ENCODE results near the gene EML4.
"Not testable (repeated sequence)": the region's sequence is repeated elsewhere in the genome, so short reads cannot be mapped to it uniquely, and the experiment has no call there.

EML4 gene

GRCh38 chr2:42169100-42169873 lies at the start of gene EML4:
TSS of gene EML4 (plus strand) at chr2:42169353. CDS start at chr2:42169612, 259 bp downstream.
- Mint-ChIP-seq H3K27ac (no peak within 1 kb of the TSS), H3K4me3 (no peak within 1 kb of the TSS), H3K36me3 (peaks cover 6% of the 10 kb centered on the region), H3K4me1 (peaks cover 10% of the 10 kb centered on the region), H3K9me3 (no peaks in the 10 kb centered on the region)
- ATAC-seq (peak; percentile 91), DNase-seq (ENCODE audit: low spot score in 2 of 2) (peak; percentile 98)

DNA sequence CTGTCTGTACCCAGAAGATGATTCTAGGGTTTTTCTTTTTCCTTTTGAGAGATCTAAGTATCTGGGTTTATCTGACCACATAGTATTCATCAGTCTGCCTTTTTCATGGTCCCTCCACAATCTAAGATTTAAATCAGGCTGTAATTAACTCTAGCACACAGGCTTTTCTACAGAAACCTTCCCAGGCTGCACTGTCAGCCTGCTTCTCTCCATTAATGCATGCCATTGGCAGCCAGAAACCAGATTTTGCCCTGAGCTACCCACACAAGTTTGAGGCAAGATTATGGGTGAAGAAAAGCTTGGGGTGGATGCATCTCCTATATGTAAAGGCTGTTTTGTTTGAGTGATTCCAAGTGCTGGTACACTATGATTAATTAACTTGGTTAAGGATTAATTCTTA lies 45.7 kb upstream of the EML4 start:
- DNase-seq (ENCODE audit: low spot score in 2 of 2) (no peak), ATAC-seq (no peak)
- Mint-ChIP-seq H3K4me1 (peaks cover 52% of the 10 kb centered on the region), H3K27ac (peak overlapping the region; percentile 55), H3K9me3 (peaks cover 3% of the 10 kb centered on the region), H3K36me3 (no peaks in the 10 kb centered on the region), H3K4me3 (peak overlapping the region; percentile 34)

- Mint-ChIP-seq H3K9me3 (peaks cover 3% of the 10 kb centered on the region), H3K27ac (peak overlapping the region; percentile 55), H3K4me3 (peak overlapping the region; percentile 34), H3K4me1 (peaks cover 54% of the 10 kb centered on the region), H3K36me3 (no peaks in the 10 kb centered on the region)
- ATAC-seq, result peak; percentile 88
- DNase-seq (ENCODE audit: low spot score in 2 of 2), result no peak
Measured at GRCh38 chr2:42124011-42124785, 45.0 kb upstream of the EML4 start.

DNA sequence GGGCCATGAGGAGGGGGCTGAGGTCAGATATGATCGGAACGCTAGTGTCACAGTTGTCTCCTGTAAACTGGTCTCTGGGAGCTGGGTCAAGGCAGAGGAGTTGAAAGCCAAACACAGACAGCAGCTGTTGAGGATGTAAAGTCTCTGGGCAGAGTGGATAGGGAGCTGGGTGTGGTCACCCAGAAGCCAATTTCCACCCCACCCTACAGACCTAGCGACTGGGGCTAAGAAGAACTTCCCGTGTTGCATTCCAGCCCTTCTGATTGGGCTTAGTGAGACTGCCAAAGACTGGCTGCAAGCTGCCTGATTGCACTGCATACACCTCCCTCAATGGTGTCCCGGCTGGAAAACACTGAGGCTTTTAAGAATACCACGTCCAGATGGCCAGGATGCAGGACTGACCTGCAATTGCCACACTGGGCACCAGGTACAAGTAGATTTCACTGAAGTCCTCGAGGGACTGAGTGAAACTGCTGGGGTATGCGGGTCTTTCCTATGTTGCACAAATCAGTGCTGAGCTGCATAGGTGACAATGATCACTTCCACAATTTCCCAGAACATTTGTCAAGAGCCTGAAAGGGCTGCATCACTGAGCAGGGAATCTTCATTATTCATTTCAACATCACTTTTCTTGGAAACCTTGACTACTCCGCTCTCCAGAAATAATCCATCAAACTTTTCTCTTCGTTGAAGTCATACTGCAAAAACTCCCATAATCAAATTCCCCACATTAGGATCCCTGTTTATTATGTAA lies 43.1 kb upstream of the EML4 start:
- peak overlapping the region; percentile 57 for H3K4me3 Mint-ChIP-seq
- peaks cover 3% of the 10 kb centered on the region for H3K9me3 Mint-ChIP-seq
- DNase-seq (ENCODE audit: low spot score in 2 of 2), result no peak
- H3K36me3 Mint-ChIP-seq, result no peaks in the 10 kb centered on the region
- peaks cover 70% of the 10 kb centered on the region for H3K4me1 Mint-ChIP-seq
- H3K27ac Mint-ChIP-seq, result peak overlapping the region; percentile 87
- ATAC-seq, result no peak

GRCh38 chr2:42126873-42127272 lies 42.3 kb upstream of the EML4 start:
- not testable (repeated sequence) for ATAC-seq; H3K36me3 Mint-ChIP-seq; DNase-seq (ENCODE audit: low spot score in 2 of 2); H3K9me3 Mint-ChIP-seq
- Mint-ChIP-seq H3K4me1 (peaks cover 66% of the 10 kb centered on the region), H3K27ac (peak overlapping the region; percentile 87), H3K4me3 (peak overlapping the region; percentile 57)

- peaks cover 74% of the 10 kb centered on the region for H3K4me1 Mint-ChIP-seq
- H3K9me3 Mint-ChIP-seq, result no peaks in the 10 kb centered on the region
- DNase-seq (ENCODE audit: low spot score in 2 of 2) (no peak), ATAC-seq (peak; percentile 14)
- peak overlapping the region; percentile 57 for H3K4me3 Mint-ChIP-seq
- H3K27ac Mint-ChIP-seq, result peak overlapping the region; percentile 87
- no peaks in the 10 kb centered on the region for H3K36me3 Mint-ChIP-seq
Measured at GRCh38 chr2:42127425-42128424, 41.4 kb upstream of the EML4 start.

- Mint-ChIP-seq H3K4me3 (peak overlapping the region; percentile 57), H3K36me3 (no peaks in the 10 kb centered on the region), H3K4me1 (peaks cover 77% of the 10 kb centered on the region), H3K9me3 (no peaks in the 10 kb centered on the region), H3K27ac (peak overlapping the region; percentile 87)
- ATAC-seq (no peak), DNase-seq (ENCODE audit: low spot score in 2 of 2) (no peak)
Measured at GRCh38 chr2:42128721-42129486, 40.2 kb upstream of the EML4 start.

DNA sequence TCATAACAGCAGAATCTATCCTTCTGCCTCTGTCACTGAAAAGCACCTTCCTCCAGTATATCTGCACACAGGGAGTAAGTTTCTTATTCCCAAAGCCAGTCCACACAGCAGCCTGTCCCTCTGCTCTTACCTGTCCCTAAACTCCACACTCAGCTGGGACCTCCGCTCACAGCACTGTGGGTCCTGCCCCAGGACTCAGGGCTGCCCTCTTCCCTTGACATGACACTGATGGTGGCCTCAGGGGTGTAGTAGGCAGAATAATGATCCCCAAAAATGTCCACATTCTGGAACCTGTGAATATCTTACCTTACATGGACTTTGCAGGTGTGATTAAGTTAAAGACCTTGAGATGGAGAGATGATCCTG lies 39.7 kb upstream of the EML4 start:
- no peaks in the 10 kb centered on the region for H3K9me3 Mint-ChIP-seq
- H3K36me3 Mint-ChIP-seq, result no peaks in the 10 kb centered on the region

GRCh38 chr2:42129947-42130346 lies 39.2 kb upstream of the EML4 start:
- DNase-seq (ENCODE audit: low spot score in 2 of 2), result no peak
- Mint-ChIP-seq H3K27ac (peak overlapping the region; percentile 87), H3K36me3 (no peaks in the 10 kb centered on the region), H3K9me3 (no peaks in the 10 kb centered on the region), H3K4me1 (peaks cover 76% of the 10 kb centered on the region), H3K4me3 (no peak overlapping the region)
- ATAC-seq, result no peak

More for the DNA sequence above, 39.7 kb upstream of the EML4 start:
- H3K4me3 Mint-ChIP-seq, result peak overlapping the region; percentile 57
- ATAC-seq (no peak), DNase-seq (ENCODE audit: low spot score in 2 of 2) (no peak)
- H3K27ac Mint-ChIP-seq, result peak overlapping the region; percentile 87
- peaks cover 73% of the 10 kb centered on the region for H3K4me1 Mint-ChIP-seq

- Mint-ChIP-seq H3K27ac (peak overlapping the region; percentile 16), H3K4me1 (peaks cover 80% of the 10 kb centered on the region)
- not testable (repeated sequence) for ATAC-seq; H3K4me3 Mint-ChIP-seq; H3K36me3 Mint-ChIP-seq; DNase-seq (ENCODE audit: low spot score in 2 of 2); H3K9me3 Mint-ChIP-seq
Measured at GRCh38 chr2:42130858-42131257, 38.3 kb upstream of the EML4 start.

DNA sequence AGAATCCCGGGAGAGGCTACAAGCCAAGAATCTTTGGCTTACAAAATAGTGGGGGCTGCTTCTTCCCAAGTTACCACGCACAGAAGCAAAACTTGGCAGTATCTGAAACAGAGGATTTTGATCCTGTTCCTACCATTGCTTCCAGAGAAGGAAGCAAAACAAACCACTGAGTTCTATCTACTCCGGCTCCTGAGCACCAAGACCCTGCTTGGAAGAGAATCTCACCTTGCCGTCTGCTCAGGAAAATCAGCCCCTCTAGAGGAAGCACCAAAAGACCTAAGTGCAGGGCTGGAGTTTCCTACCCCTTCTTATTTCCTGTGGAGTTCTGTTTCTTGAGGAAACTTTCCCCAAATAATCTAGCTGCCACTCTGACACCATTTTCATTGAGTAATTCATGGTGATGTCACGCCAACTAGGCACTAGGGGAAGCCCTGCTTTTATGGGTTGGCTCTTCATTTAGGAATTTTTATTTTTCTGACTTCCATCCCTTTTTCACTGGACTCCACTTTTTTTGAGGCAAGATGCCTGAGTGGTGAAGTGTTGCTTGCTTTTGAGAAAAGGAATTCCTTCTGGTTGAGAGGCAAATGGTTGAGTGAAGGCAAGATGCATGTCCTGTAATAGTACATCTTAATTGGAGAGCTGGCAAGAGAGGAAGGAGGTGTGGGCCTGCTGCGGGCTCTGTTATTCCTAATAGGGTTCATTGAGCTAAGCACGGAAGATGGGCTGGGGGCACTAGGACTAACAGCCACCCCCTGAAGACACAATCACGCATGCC lies 36.8 kb upstream of the EML4 start:
- H3K27ac Mint-ChIP-seq, result peak overlapping the region; percentile 94
- H3K9me3 Mint-ChIP-seq, result no peaks in the 10 kb centered on the region
- peak overlapping the region; percentile 73 for H3K4me3 Mint-ChIP-seq
- DNase-seq (ENCODE audit: low spot score in 2 of 2) (no peak), ATAC-seq (peak; percentile 6)
- no peaks in the 10 kb centered on the region for H3K36me3 Mint-ChIP-seq
- H3K4me1 Mint-ChIP-seq, result peaks cover 80% of the 10 kb centered on the region

- Mint-ChIP-seq H3K9me3 (no peaks in the 10 kb centered on the region), H3K27ac (peak overlapping the region; percentile 94), H3K36me3 (no peaks in the 10 kb centered on the region), H3K4me3 (peak overlapping the region; percentile 73), H3K4me1 (peaks cover 73% of the 10 kb centered on the region)
- ATAC-seq (peak; percentile 97), DNase-seq (ENCODE audit: low spot score in 2 of 2) (peak; percentile 58 to 88)
Measured at GRCh38 chr2:42132966-42133641, 36.0 kb upstream of the EML4 start.

DNA sequence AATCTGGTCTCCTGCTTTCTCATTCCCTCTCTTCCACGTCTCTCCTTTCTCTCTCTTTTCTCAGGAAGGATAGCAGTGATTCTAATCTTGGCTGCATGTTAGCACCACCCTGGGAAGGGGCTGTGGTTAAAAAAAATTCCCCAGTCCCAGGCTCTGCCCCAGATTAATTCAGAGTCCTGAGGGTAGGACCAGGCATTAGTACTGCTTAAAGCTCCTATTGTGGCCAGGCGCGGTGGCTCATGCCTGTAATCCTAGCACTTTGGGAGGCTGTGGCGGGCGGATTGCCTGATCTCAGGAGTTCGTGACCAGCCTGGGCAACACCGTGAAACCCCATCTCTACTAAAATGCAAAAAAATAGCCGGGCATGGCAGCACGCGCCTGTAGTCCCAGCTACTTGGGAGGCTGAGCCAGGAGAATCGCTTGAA lies 35.4 kb upstream of the EML4 start:
- Mint-ChIP-seq H3K9me3 (no peaks in the 10 kb centered on the region), H3K27ac (peak overlapping the region; percentile 94), H3K4me1 (peaks cover 66% of the 10 kb centered on the region), H3K36me3 (no peaks in the 10 kb centered on the region), H3K4me3 (peak overlapping the region; percentile 73)
- ATAC-seq (no peak), DNase-seq (ENCODE audit: low spot score in 2 of 2) (no peak)

Measured in stimulated activated effector memory CD8-positive, alpha-beta T cell treated with anti-CD3 and anti-CD28 coated beads, Interleukin-12 subunit alpha, Interleukin-12 subunit beta, amount 100 ng/mL, for 72 hours (primary cell).